Skeletal muscle tissue (tissue), 4 donors: ENCODE results near the gene SH3BP4. TPM values are rescaled to one million over a fixed set of nuclear protein-coding genes. Genes with fewer than 3 reads are reported as not detected.

Experiments
- H3K27ac ChIP-seq: one replicate; pipeline ENCODE4 v1.7.0; 2013; ENCODE audit warnings: mild to moderate bottlenecking, low read depth, low read length, inconsistent platforms
- H3K27me3 ChIP-seq, 3 donors: one replicate each; pipeline ENCODE4 v1.7.0; 2013; ENCODE audit warnings: low read length in 3 of 3; ENCODE audit not compliant: control insufficient read depth in 3 of 3, insufficient read depth in 3 of 3
- H3K36me3 ChIP-seq, 3 donors: one replicate each; pipeline ENCODE4 v1.7.0; 2013; ENCODE audit warnings: low read length in 3 of 3; ENCODE audit not compliant: control insufficient read depth in 3 of 3, insufficient read depth in 3 of 3
- H3K4me1 ChIP-seq, 3 donors: one replicate each; pipeline ENCODE4 v1.7.0; 2013; ENCODE audit warnings: low read length in 3 of 3, mild to moderate bottlenecking in 3 of 3; ENCODE audit not compliant: control insufficient read depth in 3 of 3, insufficient read depth in 3 of 3
- H3K4me3 ChIP-seq, 3 donors: one replicate each; pipeline ENCODE4 v1.7.0; 2013; ENCODE audit warnings: low read length in 3 of 3
- H3K9ac ChIP-seq, 3 donors: one replicate each; pipeline ENCODE4 v1.7.0; 2013; ENCODE audit warnings: low read length in 3 of 3, mild to moderate bottlenecking in 3 of 3, moderate library complexity in 2 of 3, low read depth in 1 of 3
- H3K9me3 ChIP-seq, 3 donors: one replicate each; pipeline ENCODE4 v1.7.0; 2013; ENCODE audit warnings: low read length in 3 of 3; ENCODE audit not compliant: control insufficient read depth in 3 of 3
- total RNA-seq: library from RNA; depleted of rRNA; stranded (reverse); fragments of >200 nt; gene quantifications from one replicate; pipeline ENCODE4 v1.2.3, GENCODE V29; 2014
- donor health status: Osteomylitis.

SH3BP4 gene
- total RNA-seq, 1 donor from 2014 or later = 8.9 TPM

GRCh38 chr2:234989183-234989701 lies 37.4 kb downstream of the SH3BP4 start:
- peak overlapping the region in 1 of 3 donors; percentile 29 for H3K4me3 ChIP-seq
- H3K9ac ChIP-seq = no peak overlapping the region
- peaks cover 0 to 2% (median 0%) of the 10 kb centered on the region in 3 donors for H3K36me3 ChIP-seq
- H3K27me3 ChIP-seq = no peaks in the 10 kb centered on the region
- no peaks in the 10 kb centered on the region for H3K9me3 ChIP-seq
- peaks cover 16 to 21% (median 17%) of the 10 kb centered on the region in 3 donors for H3K4me1 ChIP-seq
- no peak overlapping the region for H3K27ac ChIP-seq

GRCh38 chr2:234990300-234990699 lies 38.5 kb downstream of the SH3BP4 start:
- Histone ChIP-seq H3K27ac (no peak overlapping the region), H3K9me3 (no peaks in the 10 kb centered on the region), H3K9ac (no peak overlapping the region), H3K36me3 (peaks cover 0 to 4% (median 0%) of the 10 kb centered on the region in 3 donors), H3K27me3 (no peaks in the 10 kb centered on the region), H3K4me3 (no peak overlapping the region), H3K4me1 (peaks cover 16 to 19% (median 17%) of the 10 kb centered on the region in 3 donors)

GRCh38 chr2:234991290-234991689 lies 39.5 kb downstream of the SH3BP4 start:
- Histone ChIP-seq H3K27me3 (no peaks in the 10 kb centered on the region), H3K4me1 (peaks cover 16 to 18% (median 17%) of the 10 kb centered on the region in 3 donors), H3K36me3 (peaks cover 0 to 7% (median 0%) of the 10 kb centered on the region in 3 donors), H3K4me3 (no peak overlapping the region), H3K27ac (no peak overlapping the region), H3K9ac (no peak overlapping the region), H3K9me3 (no peaks in the 10 kb centered on the region)

- Histone ChIP-seq H3K9me3 (no peaks in the 10 kb centered on the region), H3K27me3 (no peaks in the 10 kb centered on the region), H3K27ac (no peak overlapping the region), H3K36me3 (peaks cover 0 to 8% (median 0%) of the 10 kb centered on the region in 3 donors), H3K4me1 (peaks cover 16 to 18% (median 17%) of the 10 kb centered on the region in 3 donors), H3K9ac (no peak overlapping the region), H3K4me3 (no peak overlapping the region)
Measured at GRCh38 chr2:234991793-234992192, 40.0 kb downstream of the SH3BP4 start.

- peaks cover 16 to 18% (median 17%) of the 10 kb centered on the region in 3 donors for H3K4me1 ChIP-seq
- no peak overlapping the region for H3K27ac ChIP-seq
- H3K36me3 ChIP-seq = peaks cover 0 to 8% (median 0%) of the 10 kb centered on the region in 3 donors
- H3K4me3 ChIP-seq = no peak overlapping the region
- no peak overlapping the region for H3K9ac ChIP-seq
- no peaks in the 10 kb centered on the region for H3K27me3 ChIP-seq
- H3K9me3 ChIP-seq = no peaks in the 10 kb centered on the region
Measured at GRCh38 chr2:234992196-234992595, 40.4 kb downstream of the SH3BP4 start.

- H3K36me3 ChIP-seq = peaks cover 0 to 8% (median 0%) of the 10 kb centered on the region in 3 donors
- no peaks in the 10 kb centered on the region for H3K9me3 ChIP-seq
- no peak overlapping the region for H3K27ac ChIP-seq
- peaks cover 16 to 18% (median 17%) of the 10 kb centered on the region in 3 donors for H3K4me1 ChIP-seq
- no peak overlapping the region for H3K9ac ChIP-seq
- H3K4me3 ChIP-seq = no peak overlapping the region
- no peaks in the 10 kb centered on the region for H3K27me3 ChIP-seq
Measured at GRCh38 chr2:234992624-234993349, 41.0 kb downstream of the SH3BP4 start.

GRCh38 chr2:234993541-234993981 lies 41.7 kb downstream of the SH3BP4 start:
- Histone ChIP-seq H3K4me1 (peaks cover 16 to 18% (median 17%) of the 10 kb centered on the region in 3 donors), H3K9ac (no peak overlapping the region), H3K27me3 (no peaks in the 10 kb centered on the region), H3K4me3 (no peak overlapping the region), H3K36me3 (peaks cover 0 to 8% (median 0%) of the 10 kb centered on the region in 3 donors), H3K9me3 (no peaks in the 10 kb centered on the region), H3K27ac (no peak overlapping the region)

- Histone ChIP-seq H3K4me3 (no peak overlapping the region), H3K27me3 (no peaks in the 10 kb centered on the region), H3K9me3 (no peaks in the 10 kb centered on the region), H3K27ac (no peak overlapping the region), H3K36me3 (peaks cover 0 to 10% (median 0%) of the 10 kb centered on the region in 3 donors), H3K4me1 (peaks cover 7 to 15% (median 14%) of the 10 kb centered on the region in 3 donors), H3K9ac (no peak overlapping the region)
Measured at GRCh38 chr2:234994438-234995321, 42.9 kb downstream of the SH3BP4 start.

GRCh38 chr2:234995332-234996068 lies 43.7 kb downstream of the SH3BP4 start:
- Histone ChIP-seq H3K27me3 (no peaks in the 10 kb centered on the region), H3K4me1 (peaks cover 7 to 15% (median 14%) of the 10 kb centered on the region in 3 donors), H3K4me3 (no peak overlapping the region), H3K36me3 (peaks cover 0 to 10% (median 0%) of the 10 kb centered on the region in 3 donors), H3K9me3 (no peaks in the 10 kb centered on the region), H3K27ac (no peak overlapping the region), H3K9ac (no peak overlapping the region)
